Epidermal melanocyte (primary cell): ENCODE measurements around the gene MPC1L.
"Not testable (repeated sequence)": the region's sequence is repeated elsewhere in the genome, so short reads cannot be mapped to it uniquely, and the experiment has no call there.

Source experiments
- DNase-seq: peaks from one replicate; pipeline ENCODE4 v3.0.0; 2011; ENCODE audit warnings: low spot score; ENCODE audit not compliant: insufficient read length

MPC1L gene

GRCh38 chrX:40623139-40623536 is at the start of gene MPC1L:
Gene MPC1L, plus strand, starts transcription at chrX:40623428. Its CDS starts 138 bp downstream, at chrX:40623566.
- no peak for DNase-seq

- no peak for DNase-seq
Observed at GRCh38 chrX:40573763-40574162, 49.5 kb upstream of the MPC1L start.

- DNase-seq = not testable (repeated sequence)
Observed at GRCh38 chrX:40575411-40575810, 47.8 kb upstream of the MPC1L start.

GRCh38 chrX:40576291-40576690 is 46.9 kb upstream of the MPC1L start:
- DNase-seq = no peak

GRCh38 chrX:40578039-40578695 is 45.1 kb upstream of the MPC1L start:
- no peak for DNase-seq

GRCh38 chrX:40579141-40579540 is 44.1 kb upstream of the MPC1L start:
- DNase-seq = no peak

GRCh38 chrX:40579900-40580536 is 43.2 kb upstream of the MPC1L start:
- DNase-seq = no peak

GRCh38 chrX:40580537-40581335 is 42.5 kb upstream of the MPC1L start, which contains the start of gene ATP6AP2:
Gene ATP6AP2, plus strand, starts transcription at chrX:40580970. Its CDS starts 96 bp downstream, at chrX:40581066.
- peak; percentile 81 for DNase-seq

GRCh38 chrX:40581336-40581920 is 41.8 kb upstream of the MPC1L start:
- no peak for DNase-seq

GRCh38 chrX:40582178-40582577 is 41.0 kb upstream of the MPC1L start:
- not testable (repeated sequence) for DNase-seq

- DNase-seq = no peak
Observed at GRCh38 chrX:40582811-40583210, 40.4 kb upstream of the MPC1L start.

GRCh38 chrX:40587623-40588022 is 35.6 kb upstream of the MPC1L start:
- DNase-seq = not testable (repeated sequence)

GRCh38 chrX:40589616-40590321 is 33.5 kb upstream of the MPC1L start:
- DNase-seq = not testable (repeated sequence)

- no peak for DNase-seq
Observed at GRCh38 chrX:40603446-40603845, 19.8 kb upstream of the MPC1L start.

- no peak for DNase-seq
Observed at GRCh38 chrX:40607381-40607780, 15.8 kb upstream of the MPC1L start.

GRCh38 chrX:40612511-40612910 is 10.7 kb upstream of the MPC1L start:
- DNase-seq = no peak

- DNase-seq = no peak
Observed at GRCh38 chrX:40615976-40616375, 7.3 kb upstream of the MPC1L start.

GRCh38 chrX:40617566-40617965 is 5.7 kb upstream of the MPC1L start:
- DNase-seq = no peak

- no peak for DNase-seq
Observed at GRCh38 chrX:40622479-40623138, 619 bp upstream of the MPC1L start.

- DNase-seq = no peak
Observed at GRCh38 chrX:40623665-40624064, 437 bp downstream of the MPC1L start.

GRCh38 chrX:40625294-40625693 is 2.1 kb downstream of the MPC1L start:
- no peak for DNase-seq
